Measurements from ENCODE around the gene PYGO1. TPM values are rescaled to one million over a fixed set of nuclear protein-coding genes. Genes with fewer than 3 reads are reported as not detected.

PYGO1 gene
- total and polyA plus RNA-seq, 2 of the 4 experiments (the other 2 are of a cell fraction), result 3.0 to 6.6 TPM

- Histone ChIP-seq H2BK15ac (ENCODE audit: low read depth, low read length) (no peak overlapping the region), H3K23ac (ENCODE audit: low read depth, low read length) (no peak overlapping the region), H3K4me3 (ENCODE audit: insufficient read depth, low read depth, low read length) (no peak overlapping the region), H3K4ac (ENCODE audit: low read depth, low read length) (no peak overlapping the region), H2AK5ac (ENCODE audit: low read depth, low read length) (no peak overlapping the region), H4K20me1 (ENCODE audit: insufficient read depth, low read length) (no peaks in the 10 kb centered on the region), H3K14ac (replicated peaks; ENCODE audit: low read depth, low read length) (no peak overlapping the region), H3K18ac (ENCODE audit: low read depth, low read length) (no peak overlapping the region), H3K36me3 (ENCODE audit: control insufficient read depth, insufficient read depth, low read length) (no peaks in the 10 kb centered on the region), H3K27ac (ENCODE audit: insufficient read depth, low read length) (no peak overlapping the region), H3K4me2 (ENCODE audit: low read depth, low read length) (peak overlapping the region; percentile 16), H2BK5ac (ENCODE audit: low read depth, low read length, poor library complexity, severe bottlenecking) (no peak overlapping the region), H3K56ac (ENCODE audit: extremely low read depth, insufficient read depth, low read length) (no peak overlapping the region), H3K4me1 (ENCODE audit: control insufficient read depth, insufficient read depth, low read length) (peaks cover 2% of the 10 kb centered on the region), H2BK20ac (ENCODE audit: low read depth, low read length) (no peak overlapping the region), H2AK9ac (replicated peaks; ENCODE audit: low read depth, low read length, poor library complexity) (no peak overlapping the region), H2BK120ac (ENCODE audit: low read depth, low read length) (no peak overlapping the region), H4K5ac (ENCODE audit: low read depth, low read length) (no peak overlapping the region), H3K79me1 (ENCODE audit: low read depth in 1 of 2, low read length in 2 of 2) (no peaks in the 10 kb centered on the region), H3K27me3 (ENCODE audit: control insufficient read depth, insufficient read depth, low read length) (no peaks in the 10 kb centered on the region), H4K8ac (ENCODE audit: low read depth in 2 of 2, low read length in 2 of 2) (no peak overlapping the region), H3K9ac (ENCODE audit: low read depth, low read length) (no peak overlapping the region), H3K9me3 (ENCODE audit: control insufficient read depth, insufficient read depth, low read length) (no peaks in the 10 kb centered on the region), H4K91ac (ENCODE audit: insufficient read depth, low read depth, low read length) (no peak overlapping the region), H2AFZ (replicated peaks; ENCODE audit: low read length, poor library complexity) (peak overlapping the region; percentile 77), H3K9me1 (ENCODE audit: insufficient read depth, low read length) (peaks cover 6% of the 10 kb centered on the region; the same call in 1 of the 2 replicates)
- ATAC-seq (ENCODE audit: low read depth) (peak; percentile 66), DNase-seq (peak; percentile 68)
- BruUV-seq (replicated peaks), result no TSS peak
- POLR2A ChIA-PET (ENCODE audit: unreplicated experiment), result interaction anchor here (0.6 kb wide), 1 partner anchor 261 kb away, joined by 3 read pairs; no protein-coding TSS in a partner anchor
- WGBS, 2 experiments (ENCODE audit: extremely low coverage in 2 of 2, insufficient read length in 1 of 2), result 0% methylated on average over 1 of the region's 4 CpGs; no CpG with 5 or more reads in 1 of the 2 experiments
- intact Hi-C loops (cut with micrococcal nuclease), result no loop called here
- CTCF ChIA-PET, result interaction anchor here (1.2 kb wide), 1 partner anchor 17 kb away, joined by 5 read pairs; no protein-coding TSS in a partner anchor
- dilution Hi-C loops (cut with HindIII; ENCODE audit: low sequenced_read_pairs, unreplicated experiment), result no loop called here
- in situ Hi-C loops (cut with MboI; ENCODE audit: low sequenced_read_pairs), result no loop called here
- TF ChIP-seq NFE2L2 (IDR thresholded peaks at IDR 0.05; ENCODE audit: low read depth, low read length), result peak; percentile 23; the same call in 1 of the 2 replicates
- no peak for TF ChIP-seq ELK1 (IDR thresholded peaks at IDR 0.05; ENCODE audit: borderline replicate concordance, low read depth, low read length)
- TF ChIP-seq CEBPB (IDR thresholded peaks at IDR 0.05; ENCODE audit: low read depth, low read length), result no peak
These were observed 57.3 kb downstream of the PYGO1 start for GRCh38 chr15:55530861-55531313.

Data from IMR-90 (cell line).